Islet precursor cell (in vitro differentiated cells): ENCODE results near the gene RABL2B.

ENCODE experiments used
- DNase-seq: peaks from one replicate; pipeline ENCODE4 v3.0.0-alpha.2; 2018

Gene RABL2B

DNA sequence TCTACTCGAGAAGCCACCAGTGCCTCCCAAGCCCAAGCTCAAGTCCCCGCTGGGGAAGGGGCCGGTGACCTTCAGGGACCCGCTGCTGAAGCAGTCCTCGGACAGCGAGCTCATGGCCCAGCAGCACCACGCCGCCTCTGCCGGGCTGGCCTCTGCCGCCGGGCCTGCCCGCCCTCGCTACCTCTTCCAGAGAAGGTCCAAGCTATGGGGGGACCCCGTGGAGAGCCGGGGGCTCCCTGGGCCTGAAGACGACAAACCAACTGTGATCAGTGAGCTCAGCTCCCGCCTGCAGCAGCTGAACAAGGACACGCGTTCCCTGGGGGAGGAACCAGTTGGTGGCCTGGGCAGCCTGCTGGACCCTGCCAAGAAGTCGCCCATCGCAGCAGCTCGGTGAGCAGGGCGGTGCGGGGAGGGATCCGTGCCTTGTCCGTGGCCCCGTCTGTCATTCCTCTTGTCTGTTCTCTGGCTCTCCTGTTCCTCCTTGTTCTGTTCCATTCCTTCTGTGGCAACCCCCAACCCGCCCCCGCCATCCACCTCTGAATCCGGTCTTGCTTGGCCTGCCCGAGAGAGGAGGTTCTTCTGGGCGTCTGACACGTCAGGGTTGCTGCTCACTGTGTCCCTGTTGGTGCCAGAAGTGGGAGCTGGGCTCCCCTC is 61.3 kb downstream of the RABL2B start:
- DNase-seq, result no peak

- DNase-seq, result no peak
These were observed 62.1 kb downstream of the RABL2B start for GRCh38 chr22:50721257-50721844.

DNA sequence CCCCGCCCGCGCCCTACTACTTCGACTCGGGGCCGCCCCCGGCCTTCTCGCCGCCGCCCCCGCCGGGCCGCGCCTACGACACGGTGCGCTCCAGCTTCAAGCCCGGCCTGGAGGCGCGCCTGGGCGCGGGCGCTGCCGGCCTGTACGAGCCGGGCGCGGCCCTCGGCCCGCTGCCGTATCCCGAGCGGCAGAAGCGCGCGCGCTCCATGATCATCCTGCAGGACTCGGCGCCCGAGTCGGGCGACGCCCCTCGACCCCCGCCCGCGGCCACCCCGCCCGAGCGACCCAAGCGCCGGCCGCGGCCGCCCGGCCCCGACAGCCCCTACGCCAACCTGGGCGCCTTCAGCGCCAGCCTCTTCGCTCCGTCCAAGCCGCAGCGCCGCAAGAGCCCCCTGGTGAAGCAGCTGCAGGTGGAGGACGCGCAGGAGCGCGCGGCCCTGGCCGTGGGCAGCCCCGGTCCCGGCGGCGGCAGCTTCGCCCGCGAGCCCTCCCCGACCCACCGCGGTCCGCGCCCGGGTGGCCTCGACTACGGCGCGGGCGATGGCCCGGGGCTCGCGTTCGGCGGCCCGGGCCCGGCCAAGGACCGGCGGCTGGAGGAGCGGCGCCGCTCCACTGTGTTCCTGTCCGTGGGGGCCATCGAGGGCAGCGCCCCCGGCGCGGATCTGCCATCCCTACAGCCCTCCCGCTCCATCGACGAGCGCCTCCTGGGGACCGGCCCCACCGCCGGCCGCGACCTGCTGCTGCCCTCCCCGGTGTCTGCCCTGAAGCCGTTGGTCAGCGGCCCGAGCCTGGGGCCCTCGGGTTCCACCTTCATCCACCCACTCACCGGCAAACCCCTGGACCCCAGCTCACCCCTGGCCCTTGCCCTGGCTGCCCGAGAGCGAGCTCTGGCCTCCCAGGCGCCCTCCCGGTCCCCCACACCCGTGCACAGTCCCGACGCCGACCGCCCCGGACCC is 62.9 kb downstream of the RABL2B start:
- no peak for DNase-seq

DNA sequence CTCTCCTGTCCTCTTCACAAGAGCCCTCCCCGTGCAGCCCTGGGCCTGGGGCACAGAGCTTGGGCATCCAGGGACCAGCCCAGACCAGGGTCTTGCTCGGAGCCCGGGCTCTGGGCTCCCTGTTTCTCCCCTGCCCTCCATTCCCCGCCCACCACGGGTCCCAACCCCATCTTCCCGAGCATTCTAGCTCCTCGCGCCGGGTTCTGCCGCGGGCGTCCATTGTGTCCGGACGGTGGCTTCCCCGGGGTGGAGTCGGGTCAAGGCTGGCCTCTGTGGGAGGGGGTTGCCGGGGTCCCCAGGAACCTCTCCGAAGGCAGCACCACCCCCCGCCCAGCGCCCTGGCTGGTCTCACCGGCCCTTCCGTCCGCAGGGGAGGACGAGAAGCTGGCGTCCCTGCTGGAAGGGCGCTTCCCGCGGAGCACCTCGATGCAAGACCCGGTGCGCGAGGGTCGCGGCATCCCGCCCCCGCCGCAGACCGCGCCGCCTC is 63.6 kb downstream of the RABL2B start:
- DNase-seq, result no peak

DNA sequence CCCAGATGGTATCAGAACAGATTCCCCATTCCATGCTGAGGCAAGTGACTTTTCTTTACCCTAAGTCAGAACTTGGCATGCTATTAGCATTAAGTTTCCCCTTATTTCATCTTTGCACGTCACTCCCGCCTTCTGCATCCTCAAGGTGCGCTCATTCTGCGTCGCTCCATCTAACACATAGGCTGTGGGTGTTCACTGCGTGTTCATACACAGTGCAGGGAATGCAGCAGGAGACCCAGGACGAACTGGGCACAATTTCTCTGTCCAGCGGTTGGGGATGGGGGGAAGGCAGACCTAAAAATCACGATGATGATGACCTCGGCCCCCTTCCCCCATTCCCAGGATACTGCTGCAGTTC is 65.1 kb downstream of the RABL2B start:
- no peak for DNase-seq

DNA sequence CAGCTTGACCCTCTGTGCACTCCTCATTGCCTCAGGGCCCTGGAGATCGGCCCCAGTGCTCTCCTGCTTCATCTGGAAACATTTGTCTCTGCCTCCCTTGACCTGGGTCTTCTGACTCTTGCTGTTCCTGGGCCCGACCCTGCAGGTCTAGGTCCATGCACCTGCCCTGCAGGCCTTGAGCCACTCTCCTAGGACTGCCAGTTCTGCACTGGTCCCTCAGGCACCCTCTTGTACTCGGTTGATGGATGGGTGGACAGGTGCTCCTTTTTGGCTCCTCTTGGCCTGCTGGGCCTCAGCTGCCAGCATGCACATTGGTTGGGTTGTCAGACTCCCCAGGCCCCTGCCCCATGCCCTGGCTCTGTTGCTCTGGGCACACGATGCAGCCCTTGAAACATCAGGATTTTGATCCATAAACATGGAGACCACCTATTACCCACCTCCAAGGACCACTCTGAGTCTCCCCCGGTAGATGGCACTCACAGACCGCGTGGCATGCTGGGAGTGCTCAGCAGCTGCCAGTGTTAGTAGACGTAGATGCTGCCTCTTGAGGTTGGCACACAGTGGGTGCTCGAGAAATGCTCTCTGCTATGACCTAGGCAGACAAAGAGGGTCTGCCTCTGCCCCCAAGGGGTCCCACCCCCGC is 65.6 kb downstream of the RABL2B start:
- no peak for DNase-seq
